ENCODE measurements around the gene C6orf132.

- TF ChIP-seq CTCF (conservative IDR thresholded peaks at IDR 0.05; ENCODE audit: low read depth in 2 of 2) (no peak), JUNB (IDR thresholded peaks at IDR 0.05; ENCODE audit: unreplicated experiment) (no peak), POLR2AphosphoS5 (IDR thresholded peaks at IDR 0.05; ENCODE audit: low read depth) (peak; percentile 94), REST (IDR thresholded peaks at IDR 0.05; ENCODE audit: unreplicated experiment) (no peak), EZH2phosphoT487 (IDR thresholded peaks at IDR 0.05; ENCODE audit: unreplicated experiment) (no peak), EZH2 (IDR thresholded peaks at IDR 0.05; ENCODE audit: low read depth, unreplicated experiment) (no peak), CREB1 (CRISPR knock-in tag; IDR thresholded peaks at IDR 0.05; ENCODE audit: low read depth) (no peak), NANOG (IDR thresholded peaks at IDR 0.05; ENCODE audit: borderline replicate concordance) (no peak), ZNF331 (CRISPR knock-in tag; IDR thresholded peaks at IDR 0.05; ENCODE audit: low read depth) (no peak), ETS1 (IDR thresholded peaks at IDR 0.05) (no peak), STAT1 (IDR thresholded peaks at IDR 0.05; ENCODE audit: unreplicated experiment) (no peak)
Measured at GRCh38 chr6:42142118-42142835, at the start of gene C6orf132.
